Calu3 (cell line): ENCODE data around the gene CDK15. TPM values are rescaled to one million over a fixed set of nuclear protein-coding genes. Genes with fewer than 3 reads are reported as not detected.

ENCODE experiments used
- BruUV-seq: library from RNA; stranded (reverse); fragments of 400-500 nt; replicated peaks from 2 replicates; lab custom pipeline; 2021; lab: Mats Ljungman, UMichigan
- CTCF ChIA-PET: fragments of 300-600 bp; sonication (Branson Sonifier 250); formaldehyde crosslinking; loops from one replicate; lab custom pipeline; 2022; ENCODE audit warnings: antibody characterized with exemption; lab: Charles Lee
- DNase-seq: peaks from one replicate; pipeline ENCODE4 v3.0.0; 2022
- H3K27ac Mint-ChIP-seq: one replicate; pipeline ENCODE4 v1.8.0; 2022; ENCODE audit warnings: mixed read lengths; ENCODE audit not compliant: unreplicated experiment
- H3K27me3 Mint-ChIP-seq: one replicate; pipeline ENCODE4 v1.8.0; 2022; ENCODE audit warnings: mixed read lengths; ENCODE audit not compliant: unreplicated experiment
- H3K36me3 Mint-ChIP-seq: one replicate; pipeline ENCODE4 v1.8.0; 2022; ENCODE audit warnings: mild to moderate bottlenecking, moderate library complexity, mixed read lengths; ENCODE audit not compliant: insufficient read depth, unreplicated experiment
- H3K4me1 Mint-ChIP-seq: one replicate; pipeline ENCODE4 v1.8.0; 2022; ENCODE audit warnings: mild to moderate bottlenecking, low read depth, mixed read lengths; ENCODE audit not compliant: unreplicated experiment
- H3K4me3 Mint-ChIP-seq: one replicate; pipeline ENCODE4 v1.8.0; 2022; ENCODE audit warnings: mild to moderate bottlenecking, low read depth, moderate library complexity, mixed read lengths; ENCODE audit not compliant: unreplicated experiment
- H3K9me3 Mint-ChIP-seq: one replicate; pipeline ENCODE4 v1.8.0; 2022; ENCODE audit warnings: low read depth, mixed read lengths; ENCODE audit not compliant: unreplicated experiment
- intact Hi-C: fragments of 100-400 bp; cut with micrococcal nuclease; formaldehyde crosslinking; loops from one replicate; pipeline ENCODE4 v1.10.0; 2022; ENCODE audit not compliant: unreplicated experiment
- total RNA-seq: library from RNA; stranded (reverse); gene quantifications from 2 replicates; pipeline ENCODE4 v1.2.3, GENCODE V29; 2022
- TF ChIP-seq, protein P1 (sequence below): fragments of 200-600 bp; IDR thresholded peaks from one replicate; pipeline ENCODE4 v1.8.0; 2022; ENCODE audit warnings: antibody characterized with exemption; ENCODE audit not compliant: unreplicated experiment

The CDK15 gene
- total RNA-seq, 1 experiment from 2014 or later, result not detected

DNA sequence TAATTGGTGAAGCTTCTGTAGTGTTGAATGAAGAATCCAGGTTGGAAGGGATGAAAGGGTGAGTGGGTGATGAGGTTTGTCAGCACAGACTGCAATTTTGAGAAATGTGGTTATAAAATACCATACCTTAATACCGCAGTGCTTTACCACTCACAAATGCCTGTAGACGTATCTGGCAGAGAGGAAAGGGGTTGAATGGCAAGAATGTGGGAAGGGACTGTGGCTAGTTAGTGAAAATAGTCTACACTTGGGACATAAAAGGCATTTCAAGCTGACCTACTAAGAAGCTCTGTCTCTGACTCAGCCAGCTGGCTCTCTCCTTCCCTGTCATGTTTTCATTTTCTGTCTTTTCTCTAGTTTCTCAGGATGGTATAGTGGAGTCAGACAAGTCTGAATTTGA is 25.1 kb downstream of the CDK15 start:
- CTCF ChIA-PET, result no interaction called here
- Mint-ChIP-seq H3K4me3 (no peak overlapping the region), H3K27me3 (peaks cover 9% of the 10 kb centered on the region), H3K9me3 (peaks cover 3% of the 10 kb centered on the region), H3K36me3 (no peaks in the 10 kb centered on the region), H3K4me1 (peaks cover 17% of the 10 kb centered on the region), H3K27ac (no peak overlapping the region)
- intact Hi-C loops, result loop anchor here (5.0 kb wide), 1 partner anchor 34 kb away; no protein-coding TSS in a partner anchor
- no peak for DNase-seq
- no TSS peak for BruUV-seq
- TF ChIP-seq, protein P1, sequence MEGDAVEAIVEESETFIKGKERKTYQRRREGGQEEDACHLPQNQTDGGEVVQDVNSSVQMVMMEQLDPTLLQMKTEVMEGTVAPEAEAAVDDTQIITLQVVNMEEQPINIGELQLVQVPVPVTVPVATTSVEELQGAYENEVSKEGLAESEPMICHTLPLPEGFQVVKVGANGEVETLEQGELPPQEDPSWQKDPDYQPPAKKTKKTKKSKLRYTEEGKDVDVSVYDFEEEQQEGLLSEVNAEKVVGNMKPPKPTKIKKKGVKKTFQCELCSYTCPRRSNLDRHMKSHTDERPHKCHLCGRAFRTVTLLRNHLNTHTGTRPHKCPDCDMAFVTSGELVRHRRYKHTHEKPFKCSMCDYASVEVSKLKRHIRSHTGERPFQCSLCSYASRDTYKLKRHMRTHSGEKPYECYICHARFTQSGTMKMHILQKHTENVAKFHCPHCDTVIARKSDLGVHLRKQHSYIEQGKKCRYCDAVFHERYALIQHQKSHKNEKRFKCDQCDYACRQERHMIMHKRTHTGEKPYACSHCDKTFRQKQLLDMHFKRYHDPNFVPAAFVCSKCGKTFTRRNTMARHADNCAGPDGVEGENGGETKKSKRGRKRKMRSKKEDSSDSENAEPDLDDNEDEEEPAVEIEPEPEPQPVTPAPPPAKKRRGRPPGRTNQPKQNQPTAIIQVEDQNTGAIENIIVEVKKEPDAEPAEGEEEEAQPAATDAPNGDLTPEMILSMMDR, result no peak

DNA sequence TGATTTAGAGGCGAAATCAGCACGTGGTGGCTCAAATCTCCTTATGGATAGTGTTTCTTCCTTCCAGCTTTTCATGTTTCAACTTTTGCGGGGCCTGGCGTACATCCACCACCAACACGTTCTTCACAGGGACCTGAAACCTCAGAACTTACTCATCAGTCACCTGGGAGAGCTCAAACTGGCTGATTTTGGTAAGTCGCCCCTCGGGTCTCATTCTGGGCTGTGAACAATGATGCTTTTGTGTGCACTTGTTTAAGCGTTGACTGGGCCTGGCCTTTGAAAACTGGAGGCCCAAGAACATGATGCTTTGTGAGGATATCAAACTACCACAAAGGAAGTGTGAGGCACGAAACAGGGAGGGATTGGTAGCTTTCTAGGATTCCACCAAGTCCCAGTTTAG is 27.4 kb downstream of the CDK15 start:
- H3K27me3 Mint-ChIP-seq, result peaks cover 8% of the 10 kb centered on the region
- H3K4me1 Mint-ChIP-seq, result peaks cover 17% of the 10 kb centered on the region
- BruUV-seq, result no TSS peak
- intact Hi-C loops, result loop anchor here (5.0 kb wide), 1 partner anchor 36 kb away; no protein-coding TSS in a partner anchor
- no peak overlapping the region for H3K4me3 Mint-ChIP-seq
- TF ChIP-seq, protein P1, result no peak
- H3K36me3 Mint-ChIP-seq, result no peaks in the 10 kb centered on the region
- H3K27ac Mint-ChIP-seq, result no peak overlapping the region
- peaks cover 3% of the 10 kb centered on the region for H3K9me3 Mint-ChIP-seq
- CTCF ChIA-PET, result no interaction called here
- DNase-seq, result no peak

DNA sequence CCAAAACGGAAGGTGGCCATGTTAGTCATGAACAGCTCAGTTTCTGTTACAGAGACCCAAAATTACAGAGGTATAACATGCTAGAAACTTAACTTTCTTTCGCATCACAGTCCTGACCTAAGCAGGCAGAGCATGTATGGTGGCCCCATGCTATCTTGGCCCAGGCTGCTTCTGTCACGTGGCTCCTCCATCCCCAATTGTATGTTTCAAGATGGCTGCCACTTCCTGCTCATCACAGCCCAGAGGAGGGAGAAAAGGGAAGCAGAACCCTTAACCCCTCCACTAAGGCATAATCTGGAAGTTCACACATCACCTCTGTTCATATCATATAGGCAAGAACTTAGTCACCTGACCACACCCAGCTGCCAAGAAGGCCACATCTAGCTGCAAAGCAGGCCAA is 28.7 kb downstream of the CDK15 start:
- no peaks in the 10 kb centered on the region for H3K9me3 Mint-ChIP-seq
- no TSS peak for BruUV-seq
- no peaks in the 10 kb centered on the region for H3K36me3 Mint-ChIP-seq
- H3K4me1 Mint-ChIP-seq, result peaks cover 16% of the 10 kb centered on the region
- intact Hi-C loops, result no loop called here
- no peak overlapping the region for H3K27ac Mint-ChIP-seq
- TF ChIP-seq, protein P1, result no peak
- no peak for DNase-seq
- CTCF ChIA-PET, result no interaction called here
- H3K27me3 Mint-ChIP-seq, result peaks cover 8% of the 10 kb centered on the region
- H3K4me3 Mint-ChIP-seq, result no peak overlapping the region

DNA sequence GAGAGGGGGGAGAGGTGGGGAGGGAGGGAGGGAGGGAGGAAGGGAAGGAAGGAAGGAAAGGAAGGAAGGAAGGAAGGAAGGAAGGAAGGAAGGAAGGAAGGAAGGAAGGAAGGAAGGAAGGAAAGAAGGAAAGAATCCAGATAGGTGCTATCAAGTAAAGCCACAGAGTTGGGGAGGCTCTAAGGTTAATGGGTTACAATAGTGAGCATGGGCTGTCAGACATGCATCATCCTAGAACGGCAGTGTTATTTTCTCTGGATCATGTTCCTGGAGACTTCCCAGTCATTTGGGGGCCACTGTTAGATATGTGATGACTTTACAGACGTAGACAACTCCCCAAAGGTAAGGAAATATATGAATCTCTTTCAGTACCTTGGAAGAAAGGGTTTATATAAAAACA is 31.1 kb downstream of the CDK15 start:
- no TSS peak for BruUV-seq
- intact Hi-C loops, result no loop called here
- DNase-seq, result no peak

More for the DNA sequence above, 31.1 kb downstream of the CDK15 start:
- Mint-ChIP-seq H3K36me3 (no peaks in the 10 kb centered on the region), H3K27ac (no peak overlapping the region), H3K9me3 (peaks cover 5% of the 10 kb centered on the region), H3K4me3 (no peak overlapping the region), H3K4me1 (no peaks in the 10 kb centered on the region), H3K27me3 (peaks cover 8% of the 10 kb centered on the region)
- TF ChIP-seq, protein P1, result no peak
- CTCF ChIA-PET, result no interaction called here
